Osteoblast (primary cell): ENCODE measurements around the gene AUH. TPM values are rescaled to one million over a fixed set of nuclear protein-coding genes. Genes with fewer than 3 reads are reported as not detected.

Experiments used
- DNase-seq: peaks from one replicate; pipeline ENCODE4 v3.0.0; 2011; ENCODE audit warnings: low spot score, mixed read lengths; ENCODE audit not compliant: insufficient read length; ENCODE audit errors: missing footprints
- H2AFZ ChIP-seq: 2 replicates; pipeline ENCODE4 v1.6.0; 2011; ENCODE audit warnings: mild to moderate bottlenecking, low read length
- H3K27ac ChIP-seq: 2 replicates; pipeline ENCODE4 v1.5.1; 2011; ENCODE audit warnings: mild to moderate bottlenecking, low read depth, low read length, moderate library complexity
- H3K27me3 ChIP-seq: 2 replicates; pipeline ENCODE4 v1.6.0; 2012; ENCODE audit warnings: mild to moderate bottlenecking, control low read depth, inconsistent platforms, low read length, moderate library complexity; ENCODE audit not compliant: insufficient read depth
- H3K36me3 ChIP-seq: 2 replicates; pipeline ENCODE4 v1.5.1; 2011; ENCODE audit warnings: mild to moderate bottlenecking, low read length, control low read depth, moderate library complexity; ENCODE audit not compliant: insufficient read depth
- H3K4me1 ChIP-seq: 2 replicates; pipeline ENCODE4 v1.5.1; 2011; ENCODE audit warnings: mild to moderate bottlenecking, low read length, control low read depth, moderate library complexity; ENCODE audit not compliant: insufficient read depth
- H3K4me2 ChIP-seq: 2 replicates; pipeline ENCODE4 v1.6.0; 2011; ENCODE audit warnings: mild to moderate bottlenecking, low read length; ENCODE audit not compliant: insufficient read depth
- H3K4me3 ChIP-seq: fragments of 200-600 bp; sonication (generic); 3 replicates; pipeline ENCODE4 v1.5.1; 2012; ENCODE audit warnings: mild to moderate bottlenecking, low read length, inconsistent platforms; ENCODE audit not compliant: insufficient read depth
- H3K79me2 ChIP-seq: 2 replicates; pipeline ENCODE4 v1.6.0; 2012; ENCODE audit warnings: mild to moderate bottlenecking, low read length, control low read depth, inconsistent platforms; ENCODE audit not compliant: insufficient read depth
- H3K9me3 ChIP-seq: 2 replicates; pipeline ENCODE4 v1.5.1; 2011; ENCODE audit warnings: low read depth, low read length, control low read depth
- H4K20me1 ChIP-seq: 2 replicates; pipeline ENCODE4 v1.6.0; 2012; ENCODE audit warnings: mild to moderate bottlenecking, low read length, control low read depth; ENCODE audit not compliant: insufficient read depth
- CTCF ChIP-seq: IDR thresholded peaks from 2 replicates; pipeline ENCODE4 v1.5.1; 2011; ENCODE audit warnings: mild to moderate bottlenecking, low read depth, low read length, moderate library complexity; ENCODE audit errors: extremely low read depth
- total RNA-seq: library from RNA; depleted of rRNA; stranded (reverse); fragments of >200 nt; gene quantifications from 2 replicates; pipeline ENCODE4 v1.2.3, GENCODE V29; 2012

AUH gene
- total RNA-seq, 1 donor = 17.0 TPM

- Histone ChIP-seq H2AFZ (no peak overlapping the region), H3K27me3 (no peaks in the 10 kb centered on the region), H3K9me3 (no peaks in the 10 kb centered on the region), H3K4me3 (no peak overlapping the region), H3K79me2 (no peaks in the 10 kb centered on the region), H3K4me1 (peaks cover 12% of the 10 kb centered on the region), H3K27ac (no peak overlapping the region), H4K20me1 (no peaks in the 10 kb centered on the region), H3K36me3 (no peaks in the 10 kb centered on the region), H3K4me2 (no peak overlapping the region)
- TF ChIP-seq CTCF = no peak
- no peak for DNase-seq
Measured at GRCh38 chr9:91219557-91219956, 142.2 kb downstream of the AUH start.

GRCh38 chr9:91217388-91217787 lies 144.3 kb downstream of the AUH start:
- TF ChIP-seq CTCF = no peak
- Histone ChIP-seq H3K27ac (no peak overlapping the region), H4K20me1 (no peaks in the 10 kb centered on the region), H3K4me2 (no peak overlapping the region), H3K4me1 (peaks cover 12% of the 10 kb centered on the region), H3K36me3 (no peaks in the 10 kb centered on the region), H3K27me3 (no peaks in the 10 kb centered on the region), H3K79me2 (no peaks in the 10 kb centered on the region), H2AFZ (no peak overlapping the region), H3K4me3 (no peak overlapping the region), H3K9me3 (no peaks in the 10 kb centered on the region)
- DNase-seq = no peak

GRCh38 chr9:91214867-91215266 lies 146.9 kb downstream of the AUH start:
- H2AFZ ChIP-seq = no peak overlapping the region
- H3K4me2 ChIP-seq = no peak overlapping the region
- H3K27me3 ChIP-seq = no peaks in the 10 kb centered on the region
- DNase-seq = no peak
- no peaks in the 10 kb centered on the region for H3K36me3 ChIP-seq
- H3K79me2 ChIP-seq = no peaks in the 10 kb centered on the region
- H3K27ac ChIP-seq = no peak overlapping the region
- no peak overlapping the region for H3K4me3 ChIP-seq
- TF ChIP-seq CTCF = no peak
- H4K20me1 ChIP-seq = no peaks in the 10 kb centered on the region
- H3K9me3 ChIP-seq = no peaks in the 10 kb centered on the region
- H3K4me1 ChIP-seq = no peaks in the 10 kb centered on the region

GRCh38 chr9:91214086-91214485 lies 147.6 kb downstream of the AUH start:
- Histone ChIP-seq H3K36me3 (no peaks in the 10 kb centered on the region), H2AFZ (no peak overlapping the region), H3K4me1 (no peaks in the 10 kb centered on the region), H3K9me3 (no peaks in the 10 kb centered on the region), H3K27ac (no peak overlapping the region), H3K27me3 (no peaks in the 10 kb centered on the region), H4K20me1 (no peaks in the 10 kb centered on the region), H3K79me2 (no peaks in the 10 kb centered on the region), H3K4me3 (no peak overlapping the region), H3K4me2 (no peak overlapping the region)
- TF ChIP-seq CTCF = no peak
- no peak for DNase-seq
